LNCAP (cell line): ENCODE measurements around the gene APOA4.

ENCODE experiments used
- TF ChIP-seq, protein P1 (sequence below): fragments of 450-650 bp; IDR thresholded peaks from 2 replicates; pipeline ENCODE4 v1.5.1; 2017; ENCODE audit warnings: mild to moderate bottlenecking

Gene APOA4

DNA sequence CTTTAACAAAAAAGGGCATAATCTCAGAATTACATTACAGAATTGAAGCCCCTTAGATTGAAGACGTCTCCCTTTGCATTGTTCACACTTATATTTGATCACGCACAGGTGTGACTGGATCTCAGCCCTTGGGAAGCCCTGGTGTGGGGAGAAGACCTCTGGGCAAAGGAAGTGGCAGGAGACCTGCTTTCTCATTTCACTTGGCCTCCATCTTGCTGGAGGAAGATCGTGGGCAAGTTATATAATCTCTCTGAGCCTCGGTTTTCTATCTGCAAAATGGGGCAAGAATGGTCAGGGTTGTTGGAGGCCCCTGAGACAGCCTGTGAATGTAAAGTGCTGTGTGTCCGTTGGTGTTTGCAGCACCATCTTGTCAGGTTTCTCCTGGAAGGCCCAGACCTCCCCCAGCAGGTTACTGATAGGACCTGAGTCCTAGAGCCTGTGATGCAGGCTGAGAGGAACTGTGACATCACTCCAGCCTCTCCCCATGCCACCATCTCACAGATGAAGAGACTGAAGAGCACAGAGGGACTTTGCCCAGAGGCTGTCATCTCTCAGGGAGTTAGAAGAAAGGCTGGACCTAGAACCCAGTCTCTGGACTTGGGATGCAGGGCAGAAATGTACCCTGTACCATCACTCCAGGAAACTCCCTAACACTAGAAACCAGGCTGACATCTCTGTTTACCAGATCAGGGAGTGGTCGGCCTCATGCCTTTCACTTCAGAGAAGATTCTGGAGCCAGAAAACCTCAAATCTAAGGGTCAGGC lies 15.4 kb upstream of the APOA4 start:
- TF ChIP-seq, protein P1, sequence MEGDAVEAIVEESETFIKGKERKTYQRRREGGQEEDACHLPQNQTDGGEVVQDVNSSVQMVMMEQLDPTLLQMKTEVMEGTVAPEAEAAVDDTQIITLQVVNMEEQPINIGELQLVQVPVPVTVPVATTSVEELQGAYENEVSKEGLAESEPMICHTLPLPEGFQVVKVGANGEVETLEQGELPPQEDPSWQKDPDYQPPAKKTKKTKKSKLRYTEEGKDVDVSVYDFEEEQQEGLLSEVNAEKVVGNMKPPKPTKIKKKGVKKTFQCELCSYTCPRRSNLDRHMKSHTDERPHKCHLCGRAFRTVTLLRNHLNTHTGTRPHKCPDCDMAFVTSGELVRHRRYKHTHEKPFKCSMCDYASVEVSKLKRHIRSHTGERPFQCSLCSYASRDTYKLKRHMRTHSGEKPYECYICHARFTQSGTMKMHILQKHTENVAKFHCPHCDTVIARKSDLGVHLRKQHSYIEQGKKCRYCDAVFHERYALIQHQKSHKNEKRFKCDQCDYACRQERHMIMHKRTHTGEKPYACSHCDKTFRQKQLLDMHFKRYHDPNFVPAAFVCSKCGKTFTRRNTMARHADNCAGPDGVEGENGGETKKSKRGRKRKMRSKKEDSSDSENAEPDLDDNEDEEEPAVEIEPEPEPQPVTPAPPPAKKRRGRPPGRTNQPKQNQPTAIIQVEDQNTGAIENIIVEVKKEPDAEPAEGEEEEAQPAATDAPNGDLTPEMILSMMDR: no peak

DNA sequence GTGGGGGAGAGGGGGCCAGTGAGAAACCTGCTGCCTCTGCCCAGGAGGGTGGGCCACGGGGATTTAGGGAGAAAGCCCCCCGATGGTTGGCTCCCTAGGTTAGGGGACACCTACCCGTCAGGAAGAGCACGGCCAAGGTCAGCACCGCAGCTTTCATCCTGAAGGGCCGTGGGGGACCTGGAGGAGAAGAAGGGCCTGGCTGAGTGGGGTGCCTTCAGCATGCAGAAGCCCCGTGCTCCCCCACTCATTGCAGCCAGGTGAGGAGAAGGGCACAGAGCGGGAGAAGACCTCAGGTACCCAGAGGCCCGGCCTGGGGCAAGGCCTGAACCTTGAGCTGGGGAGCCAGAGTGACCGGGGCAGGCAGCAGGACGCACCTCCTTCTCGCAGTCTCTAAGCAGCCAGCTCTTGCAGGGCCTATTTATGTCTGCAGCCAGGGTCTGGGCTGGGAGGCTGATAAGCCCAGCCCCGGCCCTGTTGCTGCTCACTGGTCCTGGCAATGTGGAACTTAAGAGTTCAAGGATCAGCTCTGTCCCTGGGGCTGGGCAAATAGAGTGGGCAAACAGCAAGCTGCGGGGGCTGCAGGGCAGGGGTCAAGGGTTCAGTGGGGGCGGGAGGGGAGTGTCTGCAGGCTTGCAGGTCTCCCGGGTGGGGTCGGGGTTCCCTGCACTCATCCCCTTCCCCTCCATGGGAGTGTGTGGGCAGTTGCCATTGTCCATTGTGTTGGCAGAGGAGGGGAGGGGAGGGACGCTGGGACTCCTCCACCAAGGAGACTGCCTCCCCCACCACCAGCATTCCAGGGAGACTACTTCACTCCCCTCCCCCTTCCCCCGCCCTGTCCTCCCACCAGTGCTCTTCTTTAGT lies 14.4 kb upstream of the APOA4 start, which contains the start of gene APOA1:
TSS of gene APOA1 (minus strand) at position 392 of the 861 bp plus-strand sequence. CDS start at position 157, 235 bp downstream.
- TF ChIP-seq, protein P1: no peak

DNA sequence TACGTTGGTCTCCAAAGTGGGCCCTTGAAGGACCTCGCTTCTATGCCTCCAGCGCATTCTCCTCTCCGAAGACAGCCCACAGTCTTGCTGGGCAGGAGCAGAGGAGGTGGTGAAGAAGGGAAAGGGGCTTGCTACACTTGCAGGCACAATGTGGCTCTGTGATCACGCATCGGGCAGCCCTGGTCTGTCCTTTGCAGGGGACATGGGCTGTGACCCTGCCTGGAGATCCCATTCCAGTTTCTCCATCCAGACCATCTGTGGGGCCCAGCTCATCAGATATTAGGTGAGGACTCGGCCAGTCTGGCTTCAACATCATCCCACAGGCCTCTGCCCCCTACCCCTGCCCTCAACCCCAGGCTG lies 13.5 kb upstream of the APOA4 start:
- TF ChIP-seq, protein P1: no peak

DNA sequence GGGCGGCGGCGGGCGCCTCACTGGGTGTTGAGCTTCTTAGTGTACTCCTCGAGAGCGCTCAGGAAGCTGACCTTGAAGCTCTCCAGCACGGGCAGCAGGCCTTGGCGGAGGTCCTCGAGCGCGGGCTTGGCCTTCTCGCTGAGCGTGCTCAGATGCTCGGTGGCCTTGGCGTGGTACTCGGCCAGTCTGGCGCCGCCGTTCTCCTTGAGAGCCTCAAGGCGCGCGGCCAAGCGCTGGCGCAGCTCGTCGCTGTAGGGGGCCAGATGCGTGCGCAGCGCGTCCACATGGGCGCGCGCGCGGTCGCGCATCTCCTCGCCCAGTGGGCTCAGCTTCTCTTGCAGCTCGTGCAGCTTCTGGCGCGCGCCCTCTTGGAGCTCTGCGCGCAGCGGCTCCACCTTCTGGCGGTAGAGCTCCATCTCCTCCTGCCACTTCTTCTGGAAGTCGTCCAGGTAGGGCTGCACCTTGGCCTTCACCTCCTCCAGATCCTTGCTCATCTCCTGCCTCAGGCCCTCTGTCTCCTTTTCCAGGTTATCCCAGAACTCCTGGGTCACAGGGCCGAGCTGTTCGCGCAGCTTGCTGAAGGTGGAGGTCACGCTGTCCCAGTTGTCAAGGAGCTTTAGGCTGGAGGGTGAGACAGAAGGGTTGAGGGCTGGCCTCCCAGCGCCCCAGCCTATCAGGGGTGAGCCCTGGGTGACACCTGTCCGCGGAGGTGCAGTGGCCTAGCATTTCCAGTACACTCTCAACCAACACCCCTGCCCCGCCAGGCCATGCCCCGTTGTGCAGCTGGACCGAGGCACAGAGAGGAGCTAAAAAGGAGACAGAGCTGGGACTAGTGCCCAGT lies 12.9 kb upstream of the APOA4 start:
- TF ChIP-seq, protein P1: peak; percentile 79

DNA sequence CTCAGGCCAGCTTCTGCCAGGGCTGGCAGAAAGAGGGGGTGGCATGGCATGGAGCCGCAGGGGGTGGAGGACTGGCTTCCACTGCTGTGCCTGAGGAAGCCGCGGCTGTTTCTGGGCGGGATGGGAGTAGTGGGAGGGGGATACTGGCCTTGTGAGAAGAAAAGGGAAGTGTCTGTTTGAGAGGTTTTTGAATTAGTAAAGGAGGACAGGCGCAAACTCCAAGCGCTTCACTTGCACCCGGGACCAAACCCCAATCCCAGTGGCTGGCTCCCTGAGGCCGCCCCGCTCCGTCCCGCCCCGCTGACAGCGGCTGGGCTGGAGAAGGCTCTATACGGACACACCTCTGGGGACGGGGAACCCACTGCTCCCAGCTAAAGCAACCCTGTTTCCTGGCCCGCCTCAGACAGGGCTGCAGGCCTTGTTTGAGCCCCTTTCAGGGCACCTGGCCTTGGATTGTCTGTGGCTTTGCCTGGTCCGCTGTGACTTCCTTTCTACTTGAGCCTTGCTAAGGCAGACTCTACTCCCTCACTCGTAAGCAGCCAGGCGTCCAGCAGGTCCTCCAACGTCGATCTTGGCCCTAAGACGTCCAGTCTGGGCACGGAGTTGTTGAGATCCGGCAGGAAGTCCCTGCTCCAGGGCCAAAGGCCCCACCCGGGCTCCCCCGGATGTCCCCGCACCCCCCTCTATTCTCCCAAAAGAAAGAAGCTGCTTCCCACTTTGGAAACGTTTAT lies 12.1 kb upstream of the APOA4 start:
- TF ChIP-seq, protein P1: no peak

DNA sequence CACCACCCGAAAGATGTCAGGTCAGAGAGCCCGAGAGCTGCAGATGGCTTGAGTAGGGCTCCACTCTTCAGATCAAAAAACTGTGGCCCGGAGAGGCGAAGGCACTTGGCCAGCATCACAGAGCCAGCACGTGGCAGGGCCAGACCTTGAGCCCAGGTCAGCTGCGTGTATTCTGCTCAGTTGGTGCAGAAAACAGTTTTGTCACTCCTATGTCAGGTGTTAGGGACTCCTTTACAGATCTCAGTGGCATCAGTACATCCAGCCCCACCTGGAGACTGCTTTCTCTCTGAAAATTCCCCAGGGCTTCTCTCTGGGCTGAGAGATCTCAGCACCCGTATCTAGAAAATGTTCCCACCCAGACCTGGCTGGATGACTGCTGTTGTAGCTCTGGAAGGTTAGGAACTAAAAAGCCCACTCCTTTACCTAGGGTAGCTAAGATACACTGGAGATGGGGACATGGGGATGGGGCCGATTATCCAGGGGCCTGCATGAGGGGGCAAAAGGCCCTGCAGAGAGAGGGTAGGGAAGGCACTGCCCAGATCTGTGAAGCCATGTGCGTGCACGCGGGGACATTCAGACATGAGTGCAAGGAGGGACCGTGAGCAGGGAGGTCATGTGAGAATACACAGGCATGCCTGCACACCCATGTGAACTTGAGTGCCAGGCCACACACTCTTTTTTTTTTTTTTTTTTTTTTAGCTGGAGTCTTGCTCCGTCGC lies 10.9 kb upstream of the APOA4 start:
- TF ChIP-seq, protein P1: no peak
